ENCODE results near the gene EPHB4. TPM values are rescaled to one million over a fixed set of nuclear protein-coding genes. Genes with fewer than 3 reads are reported as not detected.

EPHB4 gene
- total RNA-seq, 1 experiment from 2014 or later = 120 TPM

GRCh38 chr7:100822236-100823139, 4.8 kb downstream of the EPHB4 start:
- Mint-ChIP-seq H3K4me3 (no peak overlapping the region), H3K4me1 (peaks cover 16% of the 10 kb centered on the region), H3K9me3 (no peaks in the 10 kb centered on the region), H3K36me3 (peaks cover 50% of the 10 kb centered on the region), H3K27ac (no peak overlapping the region), H3K27me3 (ENCODE audit: low read depth) (no peaks in the 10 kb centered on the region)
- CTCF ChIA-PET = interaction anchor here (1.4 to 1.8 kb wide), 3 partner anchors 21 to 30 kb away, joined by 3 to 8 read pairs (median 6); partner anchors contain the start of gene SLC12A9
- ATAC-seq (no peak), DNase-seq (ENCODE audit: low spot score) (no peak)
- TF ChIP-seq ZNF317 (CRISPR knock-in tag; IDR thresholded peaks at IDR 0.05; ENCODE audit: borderline replicate concordance, low read depth) (no peak), ZBTB21 (CRISPR knock-in tag; IDR thresholded peaks at IDR 0.05; ENCODE audit: borderline replicate concordance) (no peak), USF1 (CRISPR knock-in tag; IDR thresholded peaks at IDR 0.05) (no peak), NFATC4 (CRISPR knock-in tag; IDR thresholded peaks at IDR 0.05) (no peak), FOXK1 (CRISPR knock-in tag; IDR thresholded peaks at IDR 0.05) (no peak), TEAD1 (CRISPR knock-in tag; IDR thresholded peaks at IDR 0.05) (no peak)
- POLR2A ChIA-PET = interaction anchor here (1.1 kb wide), 1 partner anchor 14 kb away, joined by 4 read pairs; no protein-coding TSS in a partner anchor

- Mint-ChIP-seq H3K36me3 (peaks cover 70% of the 10 kb centered on the region), H3K27ac (no peak overlapping the region)
- CTCF ChIA-PET = no interaction called here
Observed at GRCh38 chr7:100819586-100819985, 7.7 kb downstream of the EPHB4 start.

GRCh38 chr7:100818825-100819224, 8.5 kb downstream of the EPHB4 start:
- ATAC-seq (no peak), DNase-seq (ENCODE audit: low spot score) (no peak)
- POLR2A ChIA-PET = no interaction called here
- CTCF ChIA-PET = interaction anchor here (0.7 to 1.1 kb wide), 2 partner anchors 15 to 18 kb away, joined by 3 read pairs; no protein-coding TSS in a partner anchor
- H3K4me1 Mint-ChIP-seq = no peaks in the 10 kb centered on the region
- peaks cover 74% of the 10 kb centered on the region for H3K36me3 Mint-ChIP-seq
- TF ChIP-seq ZNF232 (CRISPR knock-in tag; IDR thresholded peaks at IDR 0.05) (no peak), FOXP4 (CRISPR knock-in tag; IDR thresholded peaks at IDR 0.05) (no peak), GABPB1 (CRISPR knock-in tag; IDR thresholded peaks at IDR 0.05) (no peak), TCF7 (CRISPR knock-in tag; IDR thresholded peaks at IDR 0.05; ENCODE audit: low read depth) (no peak)
- no peaks in the 10 kb centered on the region for H3K27me3 Mint-ChIP-seq (ENCODE audit: low read depth)
- H3K4me3 Mint-ChIP-seq = no peak overlapping the region
- peak overlapping the region; percentile 91 for H3K27ac Mint-ChIP-seq
- H3K9me3 Mint-ChIP-seq = no peaks in the 10 kb centered on the region

More at GRCh38 chr7:100819586-100819985, 7.7 kb downstream of the EPHB4 start:
- no peak overlapping the region for H3K4me3 Mint-ChIP-seq
- peaks cover 4% of the 10 kb centered on the region for H3K4me1 Mint-ChIP-seq
- ATAC-seq (no peak), DNase-seq (ENCODE audit: low spot score) (no peak)
- no peaks in the 10 kb centered on the region for H3K27me3 Mint-ChIP-seq (ENCODE audit: low read depth)
- H3K9me3 Mint-ChIP-seq = no peaks in the 10 kb centered on the region
- no peak for TF ChIP-seq USF1 (CRISPR knock-in tag; IDR thresholded peaks at IDR 0.05)
- POLR2A ChIA-PET = no interaction called here

GRCh38 chr7:100818366-100818765, 9.0 kb downstream of the EPHB4 start:
- peaks cover 74% of the 10 kb centered on the region for H3K36me3 Mint-ChIP-seq
- CTCF ChIA-PET = interaction anchor here (0.6 to 1.1 kb wide), 4 partner anchors 15 to 37 kb away, joined by 3 to 7 read pairs (median 4); partner anchors contain the start of gene SLC12A9
- TF ChIP-seq ARID4B (CRISPR knock-in tag; IDR thresholded peaks at IDR 0.05; ENCODE audit: borderline replicate concordance) (no peak), SOX15 (CRISPR knock-in tag; IDR thresholded peaks at IDR 0.05) (no peak), MXD4 (CRISPR knock-in tag; IDR thresholded peaks at IDR 0.05; ENCODE audit: borderline replicate concordance) (no peak), ZNF425 (CRISPR knock-in tag; conservative IDR thresholded peaks at IDR 0.05) (no peak)

More at GRCh38 chr7:100818366-100818765, 9.0 kb downstream of the EPHB4 start:
- POLR2A ChIA-PET = interaction anchor here (0.6 kb wide), 1 partner anchor 418 kb away, joined by 3 read pairs; no protein-coding TSS in a partner anchor
- no peaks in the 10 kb centered on the region for H3K27me3 Mint-ChIP-seq (ENCODE audit: low read depth)
- no peaks in the 10 kb centered on the region for H3K4me1 Mint-ChIP-seq
- no peaks in the 10 kb centered on the region for H3K9me3 Mint-ChIP-seq
- no peak overlapping the region for H3K4me3 Mint-ChIP-seq
- DNase-seq (ENCODE audit: low spot score) = no peak
- no peak for ATAC-seq
- H3K27ac Mint-ChIP-seq = no peak overlapping the region
